ENCODE measurements around the gene GPS1.

GPS1 gene

DNA sequence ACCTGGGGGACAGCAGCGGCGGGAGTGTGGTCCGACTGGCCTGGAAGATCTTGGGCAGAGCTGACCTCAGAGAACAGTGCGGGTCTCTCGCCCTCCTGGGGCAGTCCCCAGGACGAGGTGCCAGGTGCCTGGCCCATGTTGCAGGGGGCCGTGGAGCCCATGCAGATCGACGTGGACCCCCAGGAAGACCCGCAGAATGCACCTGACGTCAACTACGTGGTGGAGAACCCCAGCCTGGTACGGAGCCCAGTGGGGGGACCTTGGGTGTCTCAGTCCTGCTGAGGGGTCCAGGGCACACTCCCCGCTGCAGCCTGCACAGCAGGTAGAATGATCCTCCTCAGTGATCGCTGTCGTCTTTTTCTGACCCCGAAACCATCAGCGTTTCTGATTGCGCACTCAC is 1.4 kb downstream of the GPS1 start:
- peak overlapping the region; percentile 67 for H3K4me2 ChIP-seq (ENCODE audit: low read depth, low read length, poor library complexity, severe bottlenecking)
- H3K9ac ChIP-seq (ENCODE audit: low read length), result peak overlapping the region; percentile 71
- H3K27me3 ChIP-seq (ENCODE audit: low read length), result no peaks in the 10 kb centered on the region
- H2AFZ ChIP-seq (ENCODE audit: low read depth, low read length, severe bottlenecking), result no peak overlapping the region
- no peak overlapping the region for H3K27ac ChIP-seq (ENCODE audit: low read depth, low read length)
- TF ChIP-seq, protein P1, sequence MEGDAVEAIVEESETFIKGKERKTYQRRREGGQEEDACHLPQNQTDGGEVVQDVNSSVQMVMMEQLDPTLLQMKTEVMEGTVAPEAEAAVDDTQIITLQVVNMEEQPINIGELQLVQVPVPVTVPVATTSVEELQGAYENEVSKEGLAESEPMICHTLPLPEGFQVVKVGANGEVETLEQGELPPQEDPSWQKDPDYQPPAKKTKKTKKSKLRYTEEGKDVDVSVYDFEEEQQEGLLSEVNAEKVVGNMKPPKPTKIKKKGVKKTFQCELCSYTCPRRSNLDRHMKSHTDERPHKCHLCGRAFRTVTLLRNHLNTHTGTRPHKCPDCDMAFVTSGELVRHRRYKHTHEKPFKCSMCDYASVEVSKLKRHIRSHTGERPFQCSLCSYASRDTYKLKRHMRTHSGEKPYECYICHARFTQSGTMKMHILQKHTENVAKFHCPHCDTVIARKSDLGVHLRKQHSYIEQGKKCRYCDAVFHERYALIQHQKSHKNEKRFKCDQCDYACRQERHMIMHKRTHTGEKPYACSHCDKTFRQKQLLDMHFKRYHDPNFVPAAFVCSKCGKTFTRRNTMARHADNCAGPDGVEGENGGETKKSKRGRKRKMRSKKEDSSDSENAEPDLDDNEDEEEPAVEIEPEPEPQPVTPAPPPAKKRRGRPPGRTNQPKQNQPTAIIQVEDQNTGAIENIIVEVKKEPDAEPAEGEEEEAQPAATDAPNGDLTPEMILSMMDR (IDR thresholded peaks at IDR 0.05; ENCODE audit: insufficient read depth, low read length, poor library complexity, severe bottlenecking), result no peak
- no peak for TF ChIP-seq EZH2phosphoT487 (conservative IDR thresholded peaks at IDR 0.05; ENCODE audit: low read length)
- no peaks in the 10 kb centered on the region for H3F3A ChIP-seq (ENCODE audit: insufficient read depth)
- no peaks in the 10 kb centered on the region for H3K9me2 ChIP-seq (replicated peaks; ENCODE audit: insufficient read depth, low read length)
- H3K9me3 ChIP-seq (ENCODE audit: insufficient read depth, low read length), result no peaks in the 10 kb centered on the region
- H3K79me2 ChIP-seq (ENCODE audit: insufficient read depth, low read length), result peaks cover 10% of the 10 kb centered on the region
- H3K36me3 ChIP-seq (ENCODE audit: low read length), result no peaks in the 10 kb centered on the region
- no peak overlapping the region for H3K4me3 ChIP-seq (ENCODE audit: insufficient read depth, low read length, poor library complexity, severe bottlenecking)
- no peaks in the 10 kb centered on the region for H4K20me1 ChIP-seq (ENCODE audit: low read depth, low read length)

- no peak for TF ChIP-seq EZH2phosphoT487 (conservative IDR thresholded peaks at IDR 0.05; ENCODE audit: low read length)
- TF ChIP-seq, protein P1 (IDR thresholded peaks at IDR 0.05; ENCODE audit: insufficient read depth, low read length, poor library complexity, severe bottlenecking), result no peak
- H3K4me2 ChIP-seq (ENCODE audit: low read depth, low read length, poor library complexity, severe bottlenecking), result no peak overlapping the region
- no peaks in the 10 kb centered on the region for H3K9me2 ChIP-seq (replicated peaks; ENCODE audit: insufficient read depth, low read length)
- H3K9me3 ChIP-seq (ENCODE audit: insufficient read depth, low read length), result no peaks in the 10 kb centered on the region
- no peaks in the 10 kb centered on the region for H3K27me3 ChIP-seq (ENCODE audit: low read length)
- H3K27ac ChIP-seq (ENCODE audit: low read depth, low read length), result no peak overlapping the region
- no peak overlapping the region for H3K9ac ChIP-seq (ENCODE audit: low read length)
- no peaks in the 10 kb centered on the region for H3K36me3 ChIP-seq (ENCODE audit: low read length)
- no peaks in the 10 kb centered on the region for H4K20me1 ChIP-seq (ENCODE audit: low read depth, low read length)
- H3F3A ChIP-seq (ENCODE audit: insufficient read depth), result no peaks in the 10 kb centered on the region
- no peak overlapping the region for H3K4me3 ChIP-seq (ENCODE audit: insufficient read depth, low read length, poor library complexity, severe bottlenecking)
- peaks cover 10% of the 10 kb centered on the region for H3K79me2 ChIP-seq (ENCODE audit: insufficient read depth, low read length)
- no peak overlapping the region for H2AFZ ChIP-seq (ENCODE audit: low read depth, low read length, severe bottlenecking)
Measured at GRCh38 chr17:82053556-82054263, 2.0 kb downstream of the GPS1 start.

- no peaks in the 10 kb centered on the region for H4K20me1 ChIP-seq (ENCODE audit: low read depth, low read length)
- H3K4me2 ChIP-seq (ENCODE audit: low read depth, low read length, poor library complexity, severe bottlenecking), result no peak overlapping the region
- H2AFZ ChIP-seq (ENCODE audit: low read depth, low read length, severe bottlenecking), result no peak overlapping the region
- H3K36me3 ChIP-seq (ENCODE audit: low read length), result no peaks in the 10 kb centered on the region
- TF ChIP-seq, protein P1 (IDR thresholded peaks at IDR 0.05; ENCODE audit: insufficient read depth, low read length, poor library complexity, severe bottlenecking), result no peak
- TF ChIP-seq EZH2phosphoT487 (conservative IDR thresholded peaks at IDR 0.05; ENCODE audit: low read length), result no peak
- H3K9me3 ChIP-seq (ENCODE audit: insufficient read depth, low read length), result no peaks in the 10 kb centered on the region
- H3K27me3 ChIP-seq (ENCODE audit: low read length), result no peaks in the 10 kb centered on the region
- H3K27ac ChIP-seq (ENCODE audit: low read depth, low read length), result no peak overlapping the region
- no peaks in the 10 kb centered on the region for H3K9me2 ChIP-seq (replicated peaks; ENCODE audit: insufficient read depth, low read length)
- H3K4me3 ChIP-seq (ENCODE audit: insufficient read depth, low read length, poor library complexity, severe bottlenecking), result no peak overlapping the region
- H3K9ac ChIP-seq (ENCODE audit: low read length), result no peak overlapping the region
- H3K79me2 ChIP-seq (ENCODE audit: insufficient read depth, low read length), result peaks cover 10% of the 10 kb centered on the region
- H3F3A ChIP-seq (ENCODE audit: insufficient read depth), result no peaks in the 10 kb centered on the region
Measured at GRCh38 chr17:82054351-82055022, 2.8 kb downstream of the GPS1 start.
